Stomach (tissue), 4 donors: ENCODE results near the gene REPS2.

Experiments used
- POLR2A ChIP-seq, 4 donors: fragments of 450-650 bp; IDR thresholded peaks; one replicate each; pipeline ENCODE4 v1.6.1; 2016; ENCODE audit warnings: antibody characterized with exemption in 4 of 4, control low read depth in 2 of 4, mild to moderate bottlenecking in 1 of 4, moderate library complexity in 1 of 4
- TF ChIP-seq, protein P1 (sequence below), 7 experiments: fragments of 450-650 bp in 4 of 7; fragments of 200-600 bp in 3 of 7; sonication (generic) in 3 of 7; IDR thresholded peaks; one replicate each; pipeline ENCODE4 v1.5.1; 2016 to 2019; ENCODE audit warnings: antibody characterized with exemption in 7 of 7, control low read depth in 2 of 7, mild to moderate bottlenecking in 1 of 7

DNA sequence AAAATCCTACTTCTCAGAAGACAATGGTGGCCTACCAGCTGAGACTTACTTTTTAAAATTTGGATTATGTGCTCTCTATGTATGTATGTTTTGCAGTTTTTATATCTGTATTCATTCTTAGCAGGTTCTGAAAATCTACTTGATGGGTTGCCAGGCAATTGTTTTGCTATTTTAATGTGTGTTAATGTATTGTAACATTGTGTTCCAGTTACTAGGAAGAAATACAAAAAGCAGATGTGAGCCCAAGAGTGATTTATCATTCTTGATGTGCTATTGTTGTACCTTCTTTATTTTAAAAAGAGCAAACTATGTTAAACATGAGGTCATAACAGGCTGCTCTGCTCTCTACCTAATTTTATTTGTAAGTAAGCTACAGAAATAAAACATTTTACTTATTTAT lies 81.9 kb downstream of the REPS2 start:
- TF ChIP-seq, protein P1, sequence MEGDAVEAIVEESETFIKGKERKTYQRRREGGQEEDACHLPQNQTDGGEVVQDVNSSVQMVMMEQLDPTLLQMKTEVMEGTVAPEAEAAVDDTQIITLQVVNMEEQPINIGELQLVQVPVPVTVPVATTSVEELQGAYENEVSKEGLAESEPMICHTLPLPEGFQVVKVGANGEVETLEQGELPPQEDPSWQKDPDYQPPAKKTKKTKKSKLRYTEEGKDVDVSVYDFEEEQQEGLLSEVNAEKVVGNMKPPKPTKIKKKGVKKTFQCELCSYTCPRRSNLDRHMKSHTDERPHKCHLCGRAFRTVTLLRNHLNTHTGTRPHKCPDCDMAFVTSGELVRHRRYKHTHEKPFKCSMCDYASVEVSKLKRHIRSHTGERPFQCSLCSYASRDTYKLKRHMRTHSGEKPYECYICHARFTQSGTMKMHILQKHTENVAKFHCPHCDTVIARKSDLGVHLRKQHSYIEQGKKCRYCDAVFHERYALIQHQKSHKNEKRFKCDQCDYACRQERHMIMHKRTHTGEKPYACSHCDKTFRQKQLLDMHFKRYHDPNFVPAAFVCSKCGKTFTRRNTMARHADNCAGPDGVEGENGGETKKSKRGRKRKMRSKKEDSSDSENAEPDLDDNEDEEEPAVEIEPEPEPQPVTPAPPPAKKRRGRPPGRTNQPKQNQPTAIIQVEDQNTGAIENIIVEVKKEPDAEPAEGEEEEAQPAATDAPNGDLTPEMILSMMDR (IDR thresholded peaks at IDR 0.05): no peak
- TF ChIP-seq POLR2A (IDR thresholded peaks at IDR 0.05): no peak
